Mesenchymal stem cell (in vitro differentiated cells and primary cell): ENCODE measurements around the gene LEF1.

Source experiments
- DNase-seq: peaks from one replicate; pipeline ENCODE4 v3.0.0-alpha.2; 2013
- H2AFZ ChIP-seq: one replicate; pipeline ENCODE4 v1.6.1; 2013; ENCODE audit warnings: low read depth, mild to moderate bottlenecking, control low read depth, inconsistent platforms, low read length, moderate library complexity
- H2AK5ac ChIP-seq: 2 replicates; pipeline ENCODE4 v1.6.1; 2013; ENCODE audit warnings: low read length, moderate library complexity, mild to moderate bottlenecking, inconsistent platforms; ENCODE audit not compliant: severe bottlenecking
- H2BK120ac ChIP-seq: one replicate; pipeline ENCODE4 v1.6.1; 2013; ENCODE audit warnings: low read depth, mild to moderate bottlenecking, inconsistent platforms, low read length, moderate library complexity
- H2BK12ac ChIP-seq, 2 experiments: one replicate each; pipeline ENCODE4 v1.6.1; 2013; ENCODE audit warnings: inconsistent platforms in 2 of 2, low read length in 2 of 2, mild to moderate bottlenecking in 2 of 2, moderate library complexity in 2 of 2, control low read depth in 1 of 2
- H2BK15ac ChIP-seq: one replicate; pipeline ENCODE4 v1.6.1; 2013; ENCODE audit warnings: mild to moderate bottlenecking, low read depth, inconsistent platforms; ENCODE audit not compliant: poor library complexity, severe bottlenecking
- H2BK5ac ChIP-seq: 2 replicates; pipeline ENCODE4 v1.6.1; 2013; ENCODE audit warnings: low read depth, mild to moderate bottlenecking, low read length, control low read depth, inconsistent platforms; ENCODE audit not compliant: poor library complexity, severe bottlenecking
- H3K14ac ChIP-seq, 2 experiments: one replicate each; pipeline ENCODE4 v1.6.1; 2013; ENCODE audit warnings: inconsistent platforms in 2 of 2, low read length in 2 of 2, control low read depth in 1 of 2, mild to moderate bottlenecking in 1 of 2, moderate library complexity in 1 of 2
- H3K18ac ChIP-seq, 2 experiments: one replicate each; pipeline ENCODE4 v1.6.1; 2013; ENCODE audit warnings: inconsistent platforms in 2 of 2, low read length in 2 of 2, control low read depth in 1 of 2, low read depth in 1 of 2, mild to moderate bottlenecking in 1 of 2
- H3K23ac ChIP-seq, 2 experiments: one replicate each; pipeline ENCODE4 v1.6.1; 2013; ENCODE audit warnings: inconsistent platforms in 2 of 2, low read length in 2 of 2, mild to moderate bottlenecking in 2 of 2, moderate library complexity in 2 of 2, control low read depth in 1 of 2
- H3K27ac ChIP-seq: 2 replicates; pipeline ENCODE4 v1.5.1; 2013; ENCODE audit warnings: mild to moderate bottlenecking, moderate library complexity, low read length, control low read depth, inconsistent platforms; ENCODE audit not compliant: poor library complexity, severe bottlenecking
- H3K27me3 ChIP-seq, 2 experiments: 2 replicates each; pipeline versions ENCODE4 v1.6.1 to v1.7.0; 2013; ENCODE audit warnings: low read length in 2 of 2, mild to moderate bottlenecking in 2 of 2, moderate library complexity in 2 of 2, control low read depth in 1 of 2, inconsistent platforms in 1 of 2; ENCODE audit not compliant: control insufficient read depth in 1 of 2, insufficient read depth in 1 of 2
- H3K36me3 ChIP-seq, 2 experiments: 2 replicates each; pipeline versions ENCODE4 v1.6.1 to v1.7.0; 2013; ENCODE audit warnings: low read length in 2 of 2, control low read depth in 1 of 2, inconsistent platforms in 1 of 2, low read depth in 1 of 2, mild to moderate bottlenecking in 1 of 2; ENCODE audit not compliant: insufficient read depth in 2 of 2, control insufficient read depth in 1 of 2
- H3K4ac ChIP-seq, 2 experiments: one replicate each; pipeline ENCODE4 v1.6.1; 2013; ENCODE audit warnings: inconsistent platforms in 2 of 2, low read length in 2 of 2, mild to moderate bottlenecking in 2 of 2, moderate library complexity in 2 of 2, control low read depth in 1 of 2, low read depth in 1 of 2
- H3K4me1 ChIP-seq: 2 replicates; pipeline ENCODE4 v1.6.1; 2013; ENCODE audit warnings: low read depth, low read length, control low read depth; ENCODE audit not compliant: control insufficient read depth, insufficient read depth
- H3K4me2 ChIP-seq: 2 replicates; pipeline ENCODE4 v1.6.1; 2013; ENCODE audit warnings: low read length, mild to moderate bottlenecking, inconsistent platforms; ENCODE audit not compliant: poor library complexity, severe bottlenecking
- H3K4me3 ChIP-seq, 2 experiments: 2 replicates each; pipeline versions ENCODE4 v1.5.1 to v1.7.0; 2013; ENCODE audit warnings: low read length in 2 of 2, mild to moderate bottlenecking in 2 of 2, control low read depth in 1 of 2, low read depth in 1 of 2; ENCODE audit not compliant: insufficient read depth in 1 of 2
- H3K79me1 ChIP-seq: replicated peaks from 2 replicates; pipeline ENCODE4 v1.6.1; 2013; ENCODE audit warnings: mild to moderate bottlenecking, control low read depth, low read length, inconsistent platforms; ENCODE audit not compliant: poor library complexity, severe bottlenecking
- H3K9ac ChIP-seq: 2 replicates; pipeline ENCODE4 v1.7.0; 2013; ENCODE audit warnings: mild to moderate bottlenecking, low read length, moderate library complexity
- H3K9me3 ChIP-seq: 2 replicates; pipeline ENCODE4 v1.7.0; 2013; ENCODE audit warnings: mild to moderate bottlenecking, low read length; ENCODE audit not compliant: control insufficient read depth
- H4K8ac ChIP-seq: one replicate; pipeline ENCODE4 v1.6.1; 2013; ENCODE audit warnings: inconsistent platforms, mild to moderate bottlenecking, low read length, moderate library complexity
- H4K91ac ChIP-seq: one replicate; pipeline ENCODE4 v1.6.1; 2013; ENCODE audit warnings: mild to moderate bottlenecking, low read length, inconsistent platforms
- WGBS: methylation state at CpG from one replicate; pipeline ENCODE4 v1.1.7; 2013; ENCODE audit warnings: mixed read lengths; 5-methylcytosine and 5-hydroxymethylcytosine counted together

LEF1 gene

GRCh38 chr4:108035691-108036090 lies 133.0 kb downstream of the LEF1 start:
- H3K9me3 ChIP-seq = no peaks in the 10 kb centered on the region
- H3K9ac ChIP-seq = no peak overlapping the region
- H2BK5ac ChIP-seq = no peak overlapping the region
- no peak overlapping the region for H3K4me3 ChIP-seq
- no peak overlapping the region for H4K8ac ChIP-seq
- no peak overlapping the region for H3K4me2 ChIP-seq
- H3K14ac ChIP-seq = no peak overlapping the region
- H3K27me3 ChIP-seq = no peaks in the 10 kb centered on the region
- H3K23ac ChIP-seq = no peak overlapping the region
- H3K4ac ChIP-seq = no peak overlapping the region
- DNase-seq = no peak
- H3K79me1 ChIP-seq = no peaks in the 10 kb centered on the region
- H4K91ac ChIP-seq = no peak overlapping the region
- H3K36me3 ChIP-seq = peaks cover 15 to 37% of the 10 kb centered on the region in 2 experiments
- WGBS = 93% methylated on average over 6 of the region's 6 CpGs
- no peak overlapping the region for H2AK5ac ChIP-seq
- no peaks in the 10 kb centered on the region for H3K4me1 ChIP-seq
- H3K27ac ChIP-seq = no peak overlapping the region
- H2BK15ac ChIP-seq = no peak overlapping the region
- no peak overlapping the region for H2BK12ac ChIP-seq
- H2AFZ ChIP-seq = no peak overlapping the region
- no peak overlapping the region for H3K18ac ChIP-seq
- no peak overlapping the region for H2BK120ac ChIP-seq

GRCh38 chr4:108034565-108034964 lies 134.2 kb downstream of the LEF1 start:
- H3K14ac ChIP-seq = no peak overlapping the region
- no peak overlapping the region for H3K4me3 ChIP-seq
- H2BK120ac ChIP-seq = no peak overlapping the region
- H3K23ac ChIP-seq = no peak overlapping the region
- no peak overlapping the region for H2AK5ac ChIP-seq
- no peak overlapping the region for H3K4me2 ChIP-seq
- peaks cover 21 to 38% of the 10 kb centered on the region in 2 experiments for H3K36me3 ChIP-seq
- WGBS = 98% methylated on average over 6 of the region's 7 CpGs
- no peak overlapping the region for H2AFZ ChIP-seq
- no peak overlapping the region for H3K18ac ChIP-seq
- no peaks in the 10 kb centered on the region for H3K27me3 ChIP-seq
- H2BK12ac ChIP-seq = no peak overlapping the region
- no peak overlapping the region for H2BK5ac ChIP-seq
- H3K9me3 ChIP-seq = no peaks in the 10 kb centered on the region
- DNase-seq = no peak
- no peak overlapping the region for H4K8ac ChIP-seq
- H3K79me1 ChIP-seq = no peaks in the 10 kb centered on the region
- H3K27ac ChIP-seq = no peak overlapping the region
- no peak overlapping the region for H3K4ac ChIP-seq
- H3K9ac ChIP-seq = no peak overlapping the region
- H3K4me1 ChIP-seq = peaks cover 7% of the 10 kb centered on the region
- H4K91ac ChIP-seq = no peak overlapping the region
- no peak overlapping the region for H2BK15ac ChIP-seq

DNA sequence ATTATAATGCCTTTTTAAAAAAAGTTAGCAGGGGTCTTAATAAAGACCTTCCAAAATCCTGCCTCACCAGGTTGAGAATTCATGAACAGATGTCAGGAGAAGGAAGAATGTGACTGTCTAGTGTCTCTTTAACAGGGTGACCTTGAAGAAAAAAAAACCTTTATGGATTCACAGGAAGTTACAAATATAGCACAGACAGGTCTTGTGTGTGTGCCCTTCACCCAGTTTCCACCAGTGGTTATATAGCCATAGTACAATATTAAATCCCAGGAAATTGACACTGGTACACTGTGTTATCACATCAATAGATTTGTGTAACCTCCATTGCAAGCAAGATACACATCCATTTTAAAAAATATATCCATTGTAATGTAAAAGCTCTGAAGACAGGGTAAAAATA lies 135.4 kb downstream of the LEF1 start:
- Histone ChIP-seq H2BK12ac (no peak overlapping the region), H3K23ac (no peak overlapping the region), H3K36me3 (peaks cover 30 to 50% of the 10 kb centered on the region in 2 experiments), H3K4me2 (no peak overlapping the region), H3K14ac (no peak overlapping the region), H3K4ac (no peak overlapping the region), H2AK5ac (no peak overlapping the region), H3K9ac (no peak overlapping the region), H2AFZ (no peak overlapping the region), H3K4me1 (peaks cover 14% of the 10 kb centered on the region), H3K18ac (no peak overlapping the region), H2BK120ac (no peak overlapping the region), H3K27ac (no peak overlapping the region), H3K9me3 (no peaks in the 10 kb centered on the region), H3K4me3 (no peak overlapping the region), H4K91ac (no peak overlapping the region), H2BK15ac (no peak overlapping the region), H3K27me3 (no peaks in the 10 kb centered on the region), H4K8ac (no peak overlapping the region), H3K79me1 (no peaks in the 10 kb centered on the region), H2BK5ac (no peak overlapping the region)
- no peak for DNase-seq

GRCh38 chr4:108031427-108032083 lies 137.2 kb downstream of the LEF1 start:
- no peaks in the 10 kb centered on the region for H3K79me1 ChIP-seq
- H3K36me3 ChIP-seq = peaks cover 35 to 67% of the 10 kb centered on the region in 2 experiments
- WGBS = 100% methylated on average over 1 of the region's 4 CpGs
- H3K14ac ChIP-seq = no peak overlapping the region
- no peak overlapping the region for H4K91ac ChIP-seq
- peaks cover 14% of the 10 kb centered on the region for H3K4me1 ChIP-seq
- no peak overlapping the region for H2AK5ac ChIP-seq
- H3K27me3 ChIP-seq = no peaks in the 10 kb centered on the region
- no peak overlapping the region for H2BK12ac ChIP-seq
- no peak overlapping the region for H2AFZ ChIP-seq
- no peak overlapping the region for H3K23ac ChIP-seq
- H3K9ac ChIP-seq = no peak overlapping the region
- H2BK5ac ChIP-seq = no peak overlapping the region
- peak; percentile 34 for DNase-seq
- H4K8ac ChIP-seq = no peak overlapping the region
- no peak overlapping the region for H3K4me2 ChIP-seq
- no peak overlapping the region for H3K18ac ChIP-seq
- no peak overlapping the region for H3K4me3 ChIP-seq
- no peak overlapping the region for H2BK15ac ChIP-seq
- no peaks in the 10 kb centered on the region for H3K9me3 ChIP-seq
- no peak overlapping the region for H3K27ac ChIP-seq
- H3K4ac ChIP-seq = no peak overlapping the region
- no peak overlapping the region for H2BK120ac ChIP-seq
